GM12878 (cell line): Measurements from ENCODE around the gene CDK11B. TPM values are rescaled to one million over a fixed set of nuclear protein-coding genes. Genes with fewer than 3 reads are reported as not detected.

Experiments
- ATAC-seq: fragments of 200-7000 bp; cut with Tn5 transposase; 3 replicates; pipeline ENCODE4 v1.9.1; 2020; ENCODE audit warnings: mild to moderate bottlenecking, moderate library complexity
- BruUV-seq: library from RNA; stranded (reverse); fragments of 400-500 nt; replicated peaks from 2 replicates; lab custom pipeline; 2021; lab: Mats Ljungman, UMichigan
- CTCF ChIA-PET: fragments of 300-600 bp; sonication (Branson Sonifier 250); formaldehyde crosslinking; extraction: SDS; loops from one replicate; lab custom pipeline; 2021; ENCODE audit warnings: inconsistent platforms; lab: Yijun Ruan, JAX
- POLR2A ChIA-PET: fragments of 350-600 bp; formaldehyde crosslinking; extraction: SDS; loops from one replicate; lab custom pipeline; 2021; ENCODE audit warnings: inconsistent platforms; lab: Charles Lee
- RAD21 ChIA-PET: fragments of 300-600 bp; sonication (Branson Sonifier 250); formaldehyde crosslinking; loops from one replicate; lab custom pipeline; 2023; ENCODE audit warnings: antibody characterized with exemption; ENCODE audit not compliant: unreplicated experiment; lab: Charles Lee
- SMC1A ChIA-PET: fragments of 300-600 bp; sonication (Branson Sonifier 250); formaldehyde crosslinking; loops from one replicate; lab custom pipeline; 2023; ENCODE audit not compliant: unreplicated experiment, uncharacterized antibody; lab: Charles Lee
- DNase-seq: peaks from one replicate; pipeline ENCODE4 v3.0.0-alpha.2; 2011; ENCODE audit warnings: low read depth, low spot score
- FAIRE-seq: peaks from 3 replicates; lab custom pipeline; 2011; peaks lifted over from hg19 to GRCh38; lab: Jason Lieb, UNC
- H2AFZ ChIP-seq: 2 replicates; pipeline ENCODE4 v1.6.0; 2011; ENCODE audit warnings: low read depth, low read length, control low read depth; ENCODE audit not compliant: control insufficient read depth
- H3K27ac ChIP-seq: 2 replicates; pipeline ENCODE4 v1.5.1; 2011; ENCODE audit warnings: control low read depth; ENCODE audit not compliant: control insufficient read depth, insufficient read depth
- H3K27me3 ChIP-seq, 2 experiments: replicated peaks in 1 of 2; 2 replicates each; pipeline versions ENCODE4 v1.6.0 to v1.6.1; 2011; ENCODE audit warnings: low read length in 1 of 2; ENCODE audit not compliant: control insufficient read depth in 2 of 2, insufficient read depth in 2 of 2
- H3K36me3 ChIP-seq, 2 experiments: 2 replicates each; pipeline ENCODE4 v1.5.1; 2011; ENCODE audit warnings: low read length in 1 of 2; ENCODE audit not compliant: control insufficient read depth in 2 of 2, insufficient read depth in 2 of 2
- H3K4me1 ChIP-seq: 2 replicates; pipeline ENCODE4 v1.6.1; 2011; ENCODE audit warnings: mild to moderate bottlenecking, low read length, moderate library complexity, mixed read lengths; ENCODE audit not compliant: control insufficient read depth, insufficient read depth
- H3K4me2 ChIP-seq: 2 replicates; pipeline ENCODE4 v1.6.0; 2011; ENCODE audit warnings: control low read depth; ENCODE audit not compliant: control insufficient read depth, insufficient read depth
- H3K4me3 ChIP-seq: fragments of 200-600 bp; sonication (generic); 2 replicates; pipeline ENCODE4 v1.5.1; 2016
- H3K79me2 ChIP-seq: 2 replicates; pipeline ENCODE4 v1.6.0; 2011; ENCODE audit warnings: low read length; ENCODE audit not compliant: control insufficient read depth, insufficient read depth
- H3K9ac ChIP-seq: 2 replicates; pipeline ENCODE4 v1.8.0; 2011; ENCODE audit warnings: low read length, control low read depth, mixed read lengths; ENCODE audit not compliant: control insufficient read depth, insufficient read depth
- H3K9me3 ChIP-seq: replicated peaks from 3 replicates; pipeline ENCODE4 v1.5.1; 2011; ENCODE audit warnings: mild to moderate bottlenecking, low read length; ENCODE audit not compliant: control insufficient read depth, insufficient read depth
- H4K20me1 ChIP-seq: 2 replicates; pipeline ENCODE4 v1.6.0; 2011; ENCODE audit not compliant: control insufficient read depth, insufficient read depth
- BACH1 ChIP-seq: fragments of 450-650 bp; IDR thresholded peaks from 2 replicates; pipeline ENCODE4 v1.6.1; 2017; ENCODE audit warnings: mild to moderate bottlenecking, borderline replicate concordance
- CHD2 ChIP-seq: IDR thresholded peaks from 2 replicates; pipeline ENCODE4 v1.6.1; 2011; ENCODE audit warnings: low read depth, low read length, improper control_type of control experiment, borderline replicate concordance
- CHD4 ChIP-seq: fragments of 200-600 bp; sonication (generic); IDR thresholded peaks from 2 replicates; pipeline ENCODE4 v1.6.1; 2016; ENCODE audit warnings: mild to moderate bottlenecking
- ESRRA ChIP-seq: IDR thresholded peaks from 2 replicates; pipeline ENCODE4 v1.6.1; 2012; ENCODE audit warnings: mild to moderate bottlenecking, low read length, improper control_type of control experiment
- FOXM1 ChIP-seq: IDR thresholded peaks from 2 replicates; pipeline ENCODE4 v1.6.1; 2012; ENCODE audit warnings: low read depth, mild to moderate bottlenecking, inconsistent platforms, low read length, moderate library complexity
- MTA2 ChIP-seq: fragments of 450-650 bp; IDR thresholded peaks from 2 replicates; pipeline ENCODE4 v1.6.1; 2016; ENCODE audit warnings: low read depth, mild to moderate bottlenecking, moderate library complexity
- RBBP5 ChIP-seq: fragments of 200-600 bp; sonication (generic); conservative IDR thresholded peaks from 2 replicates; pipeline ENCODE4 v1.6.1; 2016
- SMC3 ChIP-seq: IDR thresholded peaks from 2 replicates; pipeline ENCODE4 v1.6.1; 2011; ENCODE audit warnings: low read length, improper control_type of control experiment, borderline replicate concordance
- YBX1 ChIP-seq: fragments of 450-650 bp; IDR thresholded peaks from 2 replicates; pipeline ENCODE4 v1.6.1; 2016; ENCODE audit warnings: antibody characterized with exemption
- ZNF24 ChIP-seq: fragments of 450-650 bp; IDR thresholded peaks from 2 replicates; pipeline ENCODE4 v1.6.1; 2017; ENCODE audit warnings: antibody characterized with exemption, mild to moderate bottlenecking
- WGBS: methylation state at CpG from one replicate; pipeline ENCODE4 v1.1.6; 2016; ENCODE audit warnings: low lambda C conversion rate; ENCODE audit not compliant: insufficient replicate concordance, insufficient coverage; ENCODE audit errors: missing lambda C conversion rate; 5-methylcytosine and 5-hydroxymethylcytosine counted together
- in situ Hi-C: fragments of 300-500 bp; cut with MboI; formaldehyde crosslinking; loops from 9 replicates; pipeline ENCODE4 v1.14.3; 2018; ENCODE audit warnings: mixed read lengths
- intact Hi-C: fragments of 100-400 bp; cut with micrococcal nuclease; formaldehyde crosslinking; loops from one replicate; pipeline ENCODE4 v1.14.2; 2022; ENCODE audit not compliant: unreplicated experiment
- polyA plus RNA-seq, 11 experiments: library from polyadenylated mRNA; depleted of rRNA in 4 of 11; unstranded in 6 of 11; stranded (reverse) in 5 of 11; fragments of >200 nt; fragmentation: Nextera tagmentation in 4 of 11; fragmentation: Illumina TruSeq in 1 of 11; extraction: Ambion mirVana in 4 of 11; extraction: Trizol in 1 of 11; gene quantifications; 1 replicate in 1 of 11; 2 replicates in 10 of 11; pipeline versions ENCODE4 v1.2.1 to v1.2.3, GENCODE V29; 2011 to 2016; ENCODE audit warnings: inconsistent platforms in 2 of 11, missing spikeins in 2 of 11, low read depth in 1 of 11
- total RNA-seq, 4 experiments: library from RNA; depleted of rRNA in 3 of 4; stranded (reverse); fragments of >200 nt in 3 of 4; fragmentation: Illumina TruSeq in 1 of 4; extraction: Trizol in 1 of 4; gene quantifications; 2 replicates each; pipeline versions ENCODE4 v1.2.1 to v1.2.3, GENCODE V29; 2013 to 2021
- TF ChIP-seq, protein P1 (sequence below): IDR thresholded peaks from 2 replicates; pipeline ENCODE4 v1.6.1; 2011; ENCODE audit warnings: borderline replicate concordance, low read depth, mild to moderate bottlenecking, moderate library complexity, mixed read lengths, low read length; ENCODE audit not compliant: insufficient read depth; ENCODE audit errors: extremely low read length
- TF ChIP-seq, protein P2 (sequence below): IDR thresholded peaks from 2 replicates; pipeline ENCODE4 v1.6.1; 2012; ENCODE audit warnings: mild to moderate bottlenecking, low read depth, low read length
- TF ChIP-seq, protein P3 (sequence below): fragments of 450-650 bp; IDR thresholded peaks from 2 replicates; pipeline ENCODE4 v1.6.1; 2017; ENCODE audit warnings: mild to moderate bottlenecking, moderate library complexity
- TF ChIP-seq, protein P4 (sequence below): IDR thresholded peaks from 2 replicates; pipeline ENCODE4 v1.6.1; 2011; ENCODE audit warnings: low read depth, mild to moderate bottlenecking, low read length, moderate library complexity, borderline replicate concordance; ENCODE audit errors: extremely low read depth

CDK11B gene
- total and polyA plus RNA-seq, 10 of the 15 experiments (the other 5 are each of a cell fraction or from before 2014, with no cell fraction given): 3.2 to 30.9 (median 18.0) TPM

DNA sequence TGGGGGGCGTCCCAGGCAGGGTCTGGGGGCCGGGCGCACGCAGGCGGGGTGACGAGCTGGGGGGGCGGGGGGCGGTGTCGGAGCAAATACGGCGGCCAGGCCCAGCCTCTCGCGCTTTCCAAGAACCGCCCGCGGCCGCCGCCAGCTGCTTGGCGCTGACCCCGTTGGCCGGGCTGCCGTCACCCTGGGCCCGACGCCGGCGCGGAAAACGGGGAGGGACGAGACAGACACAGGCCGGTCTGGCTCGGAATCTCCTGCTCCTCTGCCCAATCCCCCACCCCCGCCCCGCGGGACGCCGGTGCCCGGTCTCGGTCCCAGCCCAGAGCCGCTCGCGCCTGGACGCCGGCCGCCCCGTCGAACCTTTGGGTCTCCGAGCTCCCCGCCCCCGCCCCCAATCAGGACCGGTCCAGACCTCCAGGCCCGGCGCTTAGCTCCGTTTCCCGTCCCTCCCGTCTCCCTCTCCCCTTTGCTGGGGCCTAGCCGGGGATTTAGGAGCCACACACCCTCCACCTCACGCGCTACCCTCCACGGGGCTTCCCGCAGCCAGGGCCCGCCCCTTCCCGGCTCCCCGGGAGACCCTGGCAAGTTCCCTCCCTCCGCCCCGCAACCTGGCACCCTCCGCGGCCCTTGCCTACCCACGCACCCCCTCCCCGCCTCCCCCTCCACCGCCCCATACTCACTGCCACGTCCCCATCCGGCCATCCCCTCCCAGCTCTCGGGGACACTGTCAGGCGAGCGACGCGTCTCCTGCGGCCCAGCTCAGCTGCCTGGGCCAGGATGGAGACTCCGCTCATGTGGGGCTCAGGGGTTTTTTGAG is 27.6 kb downstream of the CDK11B start:
- Histone ChIP-seq H3K4me2 (peak overlapping the region; percentile 45; the same call in 1 of the 2 replicates), H3K9me3 (no peaks in the 10 kb centered on the region), H3K27ac (no peak overlapping the region), H4K20me1 (no peaks in the 10 kb centered on the region), H3K4me3 (peak overlapping the region; percentile 36; the same call in 1 of the 2 replicates), H3K9ac (no peak overlapping the region), H3K79me2 (no peaks in the 10 kb centered on the region), H3K4me1 (no peaks in the 10 kb centered on the region), H2AFZ (no peak overlapping the region), H3K36me3 (no peaks in the 10 kb centered on the region), H3K27me3 (peaks cover 0 to 2% of the 10 kb centered on the region in 2 experiments; a peak in 2 of 4 replicates)
- SMC1A ChIA-PET: no interaction called here
- CTCF ChIA-PET: no interaction called here
- RAD21 ChIA-PET: no interaction called here
- in situ Hi-C loops (no loop called here), intact Hi-C loops (no loop called here)
- BruUV-seq: no TSS peak
- WGBS: 78% methylated on average over 7 of the region's 79 CpGs
- no peak for FAIRE-seq
- POLR2A ChIA-PET: no interaction called here
- no peak for ATAC-seq
- DNase-seq: no peak
- TF ChIP-seq, protein P1, sequence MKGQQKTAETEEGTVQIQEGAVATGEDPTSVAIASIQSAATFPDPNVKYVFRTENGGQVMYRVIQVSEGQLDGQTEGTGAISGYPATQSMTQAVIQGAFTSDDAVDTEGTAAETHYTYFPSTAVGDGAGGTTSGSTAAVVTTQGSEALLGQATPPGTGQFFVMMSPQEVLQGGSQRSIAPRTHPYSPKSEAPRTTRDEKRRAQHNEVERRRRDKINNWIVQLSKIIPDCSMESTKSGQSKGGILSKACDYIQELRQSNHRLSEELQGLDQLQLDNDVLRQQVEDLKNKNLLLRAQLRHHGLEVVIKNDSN: no peak
- no peak for TF ChIP-seq FOXM1
- TF ChIP-seq MTA2: no peak
- TF ChIP-seq SMC3: no peak
- TF ChIP-seq, protein P2, sequence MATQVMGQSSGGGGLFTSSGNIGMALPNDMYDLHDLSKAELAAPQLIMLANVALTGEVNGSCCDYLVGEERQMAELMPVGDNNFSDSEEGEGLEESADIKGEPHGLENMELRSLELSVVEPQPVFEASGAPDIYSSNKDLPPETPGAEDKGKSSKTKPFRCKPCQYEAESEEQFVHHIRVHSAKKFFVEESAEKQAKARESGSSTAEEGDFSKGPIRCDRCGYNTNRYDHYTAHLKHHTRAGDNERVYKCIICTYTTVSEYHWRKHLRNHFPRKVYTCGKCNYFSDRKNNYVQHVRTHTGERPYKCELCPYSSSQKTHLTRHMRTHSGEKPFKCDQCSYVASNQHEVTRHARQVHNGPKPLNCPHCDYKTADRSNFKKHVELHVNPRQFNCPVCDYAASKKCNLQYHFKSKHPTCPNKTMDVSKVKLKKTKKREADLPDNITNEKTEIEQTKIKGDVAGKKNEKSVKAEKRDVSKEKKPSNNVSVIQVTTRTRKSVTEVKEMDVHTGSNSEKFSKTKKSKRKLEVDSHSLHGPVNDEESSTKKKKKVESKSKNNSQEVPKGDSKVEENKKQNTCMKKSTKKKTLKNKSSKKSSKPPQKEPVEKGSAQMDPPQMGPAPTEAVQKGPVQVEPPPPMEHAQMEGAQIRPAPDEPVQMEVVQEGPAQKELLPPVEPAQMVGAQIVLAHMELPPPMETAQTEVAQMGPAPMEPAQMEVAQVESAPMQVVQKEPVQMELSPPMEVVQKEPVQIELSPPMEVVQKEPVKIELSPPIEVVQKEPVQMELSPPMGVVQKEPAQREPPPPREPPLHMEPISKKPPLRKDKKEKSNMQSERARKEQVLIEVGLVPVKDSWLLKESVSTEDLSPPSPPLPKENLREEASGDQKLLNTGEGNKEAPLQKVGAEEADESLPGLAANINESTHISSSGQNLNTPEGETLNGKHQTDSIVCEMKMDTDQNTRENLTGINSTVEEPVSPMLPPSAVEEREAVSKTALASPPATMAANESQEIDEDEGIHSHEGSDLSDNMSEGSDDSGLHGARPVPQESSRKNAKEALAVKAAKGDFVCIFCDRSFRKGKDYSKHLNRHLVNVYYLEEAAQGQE: no peak
- no peak for TF ChIP-seq CHD2
- TF ChIP-seq RBBP5: no peak
- no peak for TF ChIP-seq BACH1
- TF ChIP-seq, protein P3, sequence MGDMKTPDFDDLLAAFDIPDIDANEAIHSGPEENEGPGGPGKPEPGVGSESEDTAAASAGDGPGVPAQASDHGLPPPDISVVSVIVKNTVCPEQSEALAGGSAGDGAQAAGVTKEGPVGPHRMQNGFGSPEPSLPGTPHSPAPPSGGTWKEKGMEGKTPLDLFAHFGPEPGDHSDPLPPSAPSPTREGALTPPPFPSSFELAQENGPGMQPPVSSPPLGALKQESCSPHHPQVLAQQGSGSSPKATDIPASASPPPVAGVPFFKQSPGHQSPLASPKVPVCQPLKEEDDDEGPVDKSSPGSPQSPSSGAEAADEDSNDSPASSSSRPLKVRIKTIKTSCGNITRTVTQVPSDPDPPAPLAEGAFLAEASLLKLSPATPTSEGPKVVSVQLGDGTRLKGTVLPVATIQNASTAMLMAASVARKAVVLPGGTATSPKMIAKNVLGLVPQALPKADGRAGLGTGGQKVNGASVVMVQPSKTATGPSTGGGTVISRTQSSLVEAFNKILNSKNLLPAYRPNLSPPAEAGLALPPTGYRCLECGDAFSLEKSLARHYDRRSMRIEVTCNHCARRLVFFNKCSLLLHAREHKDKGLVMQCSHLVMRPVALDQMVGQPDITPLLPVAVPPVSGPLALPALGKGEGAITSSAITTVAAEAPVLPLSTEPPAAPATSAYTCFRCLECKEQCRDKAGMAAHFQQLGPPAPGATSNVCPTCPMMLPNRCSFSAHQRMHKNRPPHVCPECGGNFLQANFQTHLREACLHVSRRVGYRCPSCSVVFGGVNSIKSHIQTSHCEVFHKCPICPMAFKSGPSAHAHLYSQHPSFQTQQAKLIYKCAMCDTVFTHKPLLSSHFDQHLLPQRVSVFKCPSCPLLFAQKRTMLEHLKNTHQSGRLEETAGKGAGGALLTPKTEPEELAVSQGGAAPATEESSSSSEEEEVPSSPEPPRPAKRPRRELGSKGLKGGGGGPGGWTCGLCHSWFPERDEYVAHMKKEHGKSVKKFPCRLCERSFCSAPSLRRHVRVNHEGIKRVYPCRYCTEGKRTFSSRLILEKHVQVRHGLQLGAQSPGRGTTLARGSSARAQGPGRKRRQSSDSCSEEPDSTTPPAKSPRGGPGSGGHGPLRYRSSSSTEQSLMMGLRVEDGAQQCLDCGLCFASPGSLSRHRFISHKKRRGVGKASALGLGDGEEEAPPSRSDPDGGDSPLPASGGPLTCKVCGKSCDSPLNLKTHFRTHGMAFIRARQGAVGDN: no peak
- no peak for TF ChIP-seq YBX1
- TF ChIP-seq ESRRA: no peak
- no peak for TF ChIP-seq ZNF24
- no peak for TF ChIP-seq CHD4
- TF ChIP-seq, protein P4, sequence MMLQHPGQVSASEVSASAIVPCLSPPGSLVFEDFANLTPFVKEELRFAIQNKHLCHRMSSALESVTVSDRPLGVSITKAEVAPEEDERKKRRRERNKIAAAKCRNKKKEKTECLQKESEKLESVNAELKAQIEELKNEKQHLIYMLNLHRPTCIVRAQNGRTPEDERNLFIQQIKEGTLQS: no peak
